IPS-NIHi11 (cell line): Measurements from ENCODE around the gene CD200R1L.

ENCODE experiments used
- DNase-seq: peaks from one replicate; pipeline ENCODE4 v3.0.0; 2012; ENCODE audit warnings: mixed read lengths, low spot score

The CD200R1L gene

DNA sequence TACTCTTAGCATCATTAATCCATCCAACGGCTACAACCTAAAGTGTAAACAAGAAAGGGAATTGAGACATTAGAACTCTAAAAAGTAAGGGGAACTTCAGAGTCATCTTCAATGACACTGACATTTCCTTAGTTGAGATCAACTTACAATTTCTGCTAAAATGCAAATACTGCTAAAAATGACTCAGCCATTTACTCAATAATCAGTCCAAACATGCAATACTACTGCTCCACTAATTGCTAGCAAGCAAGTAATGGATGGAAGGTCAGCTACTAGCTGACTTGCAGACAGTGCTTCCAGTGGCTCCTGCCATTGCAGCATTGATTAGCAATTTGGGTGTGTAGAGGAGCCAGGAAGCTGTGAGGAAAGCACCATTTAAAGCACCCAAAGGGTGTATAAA is 28.4 kb downstream of the CD200R1L start:
- no peak for DNase-seq

DNA sequence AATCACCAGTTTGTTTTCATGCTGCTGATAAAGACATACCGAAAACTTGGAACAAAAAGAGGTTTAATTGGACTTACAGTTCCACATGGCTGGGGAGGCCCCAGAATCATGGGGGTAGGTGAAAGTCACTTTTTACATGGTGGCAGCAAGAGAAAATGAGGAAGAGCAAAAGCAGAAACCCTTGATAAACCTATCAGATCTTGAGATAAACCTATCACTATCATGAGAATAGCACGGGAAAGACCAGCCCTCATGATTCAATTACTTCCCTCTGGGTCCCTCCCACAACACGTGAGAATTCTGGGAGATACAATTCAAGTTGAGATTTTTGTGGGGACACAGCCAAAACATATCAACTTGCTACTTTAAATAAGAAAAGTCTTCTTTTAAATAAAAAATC is 28.9 kb downstream of the CD200R1L start:
- no peak for DNase-seq

- no peak for DNase-seq
Observed at GRCh38 chr3:112817271-112817670, 29.4 kb downstream of the CD200R1L start.

DNA sequence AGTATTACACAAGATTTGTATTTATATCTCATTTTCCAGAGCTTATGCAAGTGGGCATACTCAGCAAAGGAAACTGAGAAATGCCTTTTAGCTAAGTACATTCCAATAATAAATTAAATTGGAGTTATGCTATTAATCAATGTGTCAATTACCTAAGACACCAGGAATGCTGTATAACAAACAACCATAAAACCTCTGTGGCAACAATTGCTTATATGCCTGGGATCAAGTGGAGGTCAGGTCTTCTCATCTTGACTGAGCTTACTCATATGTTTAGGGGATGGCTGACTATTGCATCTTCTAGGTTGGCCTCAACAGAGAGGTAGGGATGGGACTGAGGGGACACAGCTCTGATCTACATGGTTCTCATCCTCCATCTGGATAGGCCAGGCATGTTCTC is 30.7 kb downstream of the CD200R1L start:
- DNase-seq: no peak

GRCh38 chr3:112814266-112814665 is 32.4 kb downstream of the CD200R1L start:
- DNase-seq: no peak

DNA sequence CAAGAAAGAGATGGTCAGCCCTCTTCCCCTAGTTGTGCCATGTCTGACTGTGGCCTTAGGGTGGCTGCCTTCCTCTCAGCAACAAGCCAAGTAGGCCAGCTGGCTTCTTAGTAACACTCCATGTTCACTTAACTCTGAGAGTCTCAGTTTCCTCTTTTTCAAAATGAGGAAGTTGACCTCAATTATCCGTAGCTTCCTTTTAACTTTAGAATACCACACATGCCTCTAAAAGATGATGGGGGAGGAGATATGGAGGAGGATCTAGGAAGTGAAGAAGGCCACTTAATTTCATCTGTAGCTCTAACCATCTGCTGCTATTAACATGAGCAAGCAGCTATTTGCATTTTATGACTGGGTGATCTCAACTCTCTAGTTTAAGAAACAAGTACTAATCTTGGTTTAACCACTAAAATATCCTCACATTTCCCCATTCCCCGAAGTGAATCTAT is 32.9 kb downstream of the CD200R1L start:
- DNase-seq: no peak

DNA sequence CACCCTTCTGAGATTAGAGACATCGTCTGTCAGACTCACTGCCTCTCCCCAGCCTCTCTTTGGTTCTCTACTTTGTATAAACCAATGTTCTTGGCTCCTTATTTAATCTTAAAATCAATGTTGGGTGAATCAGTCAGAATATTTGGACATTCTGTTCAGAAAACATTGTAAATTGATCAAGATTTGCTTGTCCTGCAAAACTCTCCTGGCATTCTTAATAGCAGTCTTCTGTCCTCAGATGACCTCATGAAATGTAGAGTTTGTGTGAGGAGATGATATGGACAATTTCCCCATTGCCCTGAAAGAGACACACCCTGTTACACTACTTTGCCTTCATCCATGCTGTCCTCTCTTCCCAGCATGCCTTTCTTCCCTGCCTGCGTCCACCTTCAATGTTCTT is 33.6 kb downstream of the CD200R1L start:
- DNase-seq: no peak

DNA sequence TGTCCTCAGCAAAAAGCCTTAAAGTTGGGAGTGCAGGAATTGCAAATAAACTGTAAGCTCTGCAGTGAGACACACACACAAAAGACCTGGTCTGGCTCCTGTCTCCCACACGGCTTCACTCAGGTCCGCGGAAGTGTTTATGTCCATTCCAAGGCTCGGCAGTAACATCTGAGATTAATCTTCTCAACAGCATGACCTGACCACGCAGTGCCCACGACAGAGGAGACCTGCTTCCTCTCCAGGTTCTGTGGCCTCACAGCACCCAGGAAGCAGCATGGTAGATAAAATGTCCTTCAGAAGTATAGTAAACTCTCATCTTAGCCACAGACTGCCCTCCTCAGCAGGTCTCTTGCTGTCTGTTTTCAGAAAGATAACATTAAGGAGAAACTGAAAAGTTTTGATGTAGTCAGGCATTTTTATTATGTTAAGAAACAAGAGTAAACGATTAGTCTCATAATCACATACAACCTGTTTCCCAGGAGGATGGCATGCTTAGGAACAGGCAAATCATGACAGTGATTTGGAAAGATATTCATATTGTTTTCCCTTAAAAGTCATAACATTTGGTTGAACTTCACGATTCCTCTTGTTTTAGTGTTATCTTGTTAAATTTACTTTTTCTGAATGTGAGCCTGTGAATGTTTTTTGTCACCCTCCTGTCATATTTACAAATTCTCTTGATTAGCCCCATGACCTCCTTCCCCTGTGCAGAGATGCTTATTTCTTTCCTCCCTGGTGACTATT is 34.6 kb downstream of the CD200R1L start:
- DNase-seq: no peak

GRCh38 chr3:112811131-112811884 is 35.4 kb downstream of the CD200R1L start:
- no peak for DNase-seq

DNA sequence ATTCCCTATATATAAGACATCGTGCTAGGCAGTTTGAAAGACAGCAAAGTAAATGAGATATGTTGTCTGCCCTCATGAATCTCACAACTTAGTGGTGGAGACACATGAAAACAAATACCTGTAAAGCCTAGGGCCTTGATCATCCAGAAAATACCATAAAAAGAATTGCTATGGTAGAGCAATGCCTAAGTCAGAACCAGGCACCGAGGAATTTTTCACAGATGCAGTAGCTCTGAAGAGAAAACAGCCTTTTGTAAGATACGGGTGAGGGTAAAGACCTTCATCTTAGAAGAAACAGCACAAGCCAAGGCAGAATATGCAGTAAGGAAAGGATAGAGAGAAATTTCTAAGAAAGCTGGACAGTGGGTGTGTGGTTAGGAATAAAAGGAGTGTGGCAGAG is 36.1 kb downstream of the CD200R1L start:
- DNase-seq: no peak

DNA sequence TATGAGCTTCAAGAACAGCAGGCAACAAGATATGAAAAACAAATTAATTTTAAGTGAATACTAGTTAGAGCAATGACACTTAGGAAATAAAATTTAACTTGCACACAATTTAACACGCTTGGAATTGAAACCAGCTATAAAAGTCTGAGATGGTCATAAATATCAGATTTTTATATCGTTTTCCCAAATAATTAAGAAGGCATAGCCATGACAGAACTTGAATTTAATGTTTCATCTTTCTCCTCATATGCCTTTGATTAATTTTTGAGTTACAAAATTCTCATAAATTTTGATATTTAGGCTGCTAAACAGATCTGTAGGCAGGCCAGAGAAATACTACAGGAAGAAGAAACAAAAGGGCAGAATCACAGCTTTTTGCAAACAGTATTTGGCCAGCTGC is 38.5 kb downstream of the CD200R1L start:
- DNase-seq: no peak

DNA sequence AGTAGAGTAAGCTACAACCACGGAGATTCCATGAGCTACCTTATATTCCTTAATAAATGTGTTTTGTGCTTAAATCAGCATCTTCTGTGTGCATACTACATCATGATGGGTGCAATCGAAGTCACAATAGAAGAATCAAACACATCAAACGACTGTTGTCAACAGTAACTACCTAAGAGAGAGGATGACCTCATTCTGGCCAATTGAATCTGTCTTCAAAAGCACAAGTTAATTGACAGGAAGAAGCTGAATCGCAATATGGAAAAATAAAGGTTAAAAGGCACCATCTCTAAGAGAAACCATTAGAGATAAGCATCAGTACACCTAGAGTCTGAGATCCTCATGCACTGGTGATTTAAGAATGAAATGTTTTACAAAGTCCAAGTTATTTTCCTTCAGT is 39.0 kb downstream of the CD200R1L start:
- DNase-seq: no peak

- DNase-seq: no peak
Observed at GRCh38 chr3:112806903-112807302, 39.8 kb downstream of the CD200R1L start.

DNA sequence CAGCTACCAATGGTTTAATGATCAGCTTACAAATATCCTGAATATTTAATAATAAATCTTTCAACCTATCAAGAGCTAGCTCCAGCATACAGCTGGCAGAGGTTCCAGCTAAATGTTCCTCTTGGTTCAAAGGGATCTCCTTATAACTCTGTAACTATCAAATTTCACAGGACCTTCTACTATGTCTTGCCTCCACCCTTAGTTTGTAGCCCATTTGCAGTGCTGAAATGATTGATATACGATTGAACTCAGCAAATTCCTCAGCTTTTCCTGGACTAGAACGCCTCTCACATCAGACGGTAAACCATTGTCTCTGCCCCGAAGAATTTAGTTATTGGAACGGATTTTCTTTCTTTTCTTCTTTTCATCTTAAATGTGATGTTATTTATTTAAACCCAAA is 41.5 kb downstream of the CD200R1L start:
- no peak for DNase-seq

GRCh38 chr3:112804021-112804420 is 42.6 kb downstream of the CD200R1L start:
- DNase-seq: no peak

GRCh38 chr3:112803467-112803866 is 43.2 kb downstream of the CD200R1L start:
- no peak for DNase-seq

DNA sequence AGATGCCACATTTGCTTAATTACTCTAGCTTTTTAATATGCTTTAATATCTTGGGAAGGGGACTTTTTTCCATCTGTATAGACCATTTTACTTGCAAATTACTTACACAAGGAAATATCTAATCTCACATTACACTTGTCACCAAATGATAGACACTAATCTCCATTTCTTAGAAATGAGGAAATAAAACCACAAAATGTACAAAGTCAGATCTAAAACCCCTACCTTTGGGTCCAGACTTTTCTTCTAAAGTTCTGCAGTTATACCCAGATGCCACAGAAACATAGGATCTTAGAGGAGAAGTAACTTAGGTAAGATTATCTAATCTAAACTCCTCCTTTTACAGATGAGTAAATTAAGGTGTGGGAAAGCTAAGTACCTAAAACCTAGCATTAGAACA is 44.3 kb downstream of the CD200R1L start:
- no peak for DNase-seq

GRCh38 chr3:112799946-112800345 is 46.7 kb downstream of the CD200R1L start:
- no peak for DNase-seq

DNA sequence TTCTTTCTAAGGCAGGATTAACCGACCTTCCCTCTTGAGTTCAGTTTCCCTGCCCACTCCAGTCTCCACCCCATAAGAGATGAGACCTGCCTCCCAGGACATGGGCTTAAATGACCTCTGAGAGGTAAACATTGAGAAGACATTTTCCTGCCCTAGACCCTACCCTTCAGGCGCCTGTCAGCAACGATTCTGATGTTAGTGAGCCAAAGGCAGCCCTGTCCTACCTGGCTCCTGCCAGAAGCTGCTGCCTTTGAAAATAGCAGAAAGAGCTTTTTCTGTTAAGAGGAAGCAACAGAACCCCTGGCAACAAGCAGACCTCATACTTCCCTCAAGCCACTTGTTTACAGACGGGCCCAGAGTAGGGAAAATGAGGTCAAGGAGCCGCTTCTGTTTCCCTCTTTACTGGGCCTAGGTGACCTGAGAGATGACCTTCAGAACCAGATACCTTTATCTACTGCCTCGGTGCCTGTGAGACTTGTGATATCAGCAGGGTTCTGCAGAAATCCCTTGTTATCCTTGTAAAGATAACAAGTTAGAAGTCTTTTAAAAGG is 52.0 kb downstream of the CD200R1L start:
- no peak for DNase-seq

GRCh38 chr3:112793326-112794081 is 53.2 kb downstream of the CD200R1L start:
- DNase-seq: no peak

DNA sequence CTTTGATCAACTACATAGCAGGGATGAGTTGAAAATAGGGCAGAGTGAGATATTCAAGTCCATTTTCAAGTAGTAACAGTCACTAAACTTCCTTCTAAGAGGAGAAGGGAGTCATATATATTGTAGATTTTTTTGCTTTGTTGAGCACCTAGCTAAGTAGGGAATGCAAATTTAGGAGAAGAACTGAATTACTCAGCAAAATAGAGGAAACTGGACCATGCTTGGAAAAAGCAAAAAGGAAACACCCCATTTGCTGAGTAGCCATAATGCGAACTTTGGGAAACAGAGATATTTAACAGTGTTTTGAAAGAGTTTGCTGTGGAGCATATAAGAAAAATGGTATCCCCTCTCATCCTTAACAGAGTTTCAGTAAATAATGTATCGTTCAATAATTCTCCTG is 54.9 kb downstream of the CD200R1L start:
- no peak for DNase-seq

DNA sequence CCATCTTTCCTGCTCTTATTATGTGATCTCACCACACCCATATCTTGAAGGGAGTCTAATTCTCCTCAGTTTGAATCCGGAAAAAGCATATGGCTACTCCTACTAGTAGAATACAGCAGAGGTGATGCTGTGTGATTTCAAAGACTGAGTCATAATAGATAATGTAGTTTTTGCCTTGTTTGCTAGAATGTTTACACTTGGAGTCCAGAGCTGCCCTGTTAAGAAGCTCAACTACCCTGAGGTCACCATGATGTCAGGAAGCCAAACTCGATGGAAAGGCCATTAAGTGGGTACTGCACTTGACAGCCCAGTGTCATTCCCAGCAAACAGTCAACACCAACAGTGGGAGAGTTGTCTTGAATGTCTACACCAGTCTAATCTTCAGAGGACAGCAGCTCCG is 56.9 kb downstream of the CD200R1L start:
- DNase-seq: no peak
